GM12865 (cell line): ENCODE results near the gene PAQR4.

Experiments
- DNase-seq: peaks from one replicate; pipeline ENCODE4 v3.0.0; 2010; ENCODE audit warnings: low read depth
- H3K4me3 ChIP-seq: 2 replicates; pipeline ENCODE4 v1.5.1; 2011; ENCODE audit warnings: mild to moderate bottlenecking, low read depth, low read length, control low read depth
- CTCF ChIP-seq: IDR thresholded peaks from 2 replicates; pipeline ENCODE4 v1.5.1; 2011; ENCODE audit warnings: low read length, control low read depth, low read depth, inconsistent platforms; ENCODE audit not compliant: insufficient read depth; ENCODE audit errors: missing control alignments

Gene PAQR4

DNA sequence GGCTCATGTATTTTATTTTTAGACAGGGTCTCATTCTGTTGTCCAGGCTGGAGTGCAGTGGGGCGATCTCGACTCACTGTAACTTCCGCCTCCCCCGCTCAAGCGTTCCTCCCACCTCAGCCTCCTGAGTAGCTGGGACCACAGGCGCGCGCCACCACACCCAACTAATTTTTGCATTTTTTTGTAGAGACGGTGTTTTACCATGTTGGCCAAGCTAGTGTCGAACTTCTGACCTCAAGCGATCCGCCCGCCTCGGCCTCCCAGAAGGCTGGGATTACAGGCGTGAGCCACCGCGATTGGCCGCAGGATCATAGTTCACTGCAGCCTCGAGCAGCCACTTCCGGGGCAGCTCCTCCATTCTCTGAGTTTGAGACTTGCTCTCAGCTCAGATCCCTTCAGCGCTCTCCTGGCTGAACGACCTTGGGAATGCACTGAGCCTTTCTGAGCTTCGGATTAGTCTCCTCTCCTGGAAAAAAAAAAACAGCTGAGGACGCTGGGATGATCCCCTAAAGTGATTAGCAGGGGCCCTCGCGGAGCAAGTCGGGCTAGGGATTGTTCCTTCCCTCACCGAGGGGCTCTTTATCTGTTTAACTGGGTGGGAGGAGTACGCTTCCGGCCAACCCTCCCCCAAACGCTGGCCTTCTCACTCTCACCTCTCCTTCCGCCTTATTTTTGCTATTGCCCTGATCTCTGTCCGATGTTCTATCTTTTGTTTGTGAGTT is 12.2 kb downstream of the PAQR4 start:
- TF ChIP-seq CTCF, result no peak
- peak overlapping the region; percentile 97 for H3K4me3 ChIP-seq
- DNase-seq, result no peak

DNA sequence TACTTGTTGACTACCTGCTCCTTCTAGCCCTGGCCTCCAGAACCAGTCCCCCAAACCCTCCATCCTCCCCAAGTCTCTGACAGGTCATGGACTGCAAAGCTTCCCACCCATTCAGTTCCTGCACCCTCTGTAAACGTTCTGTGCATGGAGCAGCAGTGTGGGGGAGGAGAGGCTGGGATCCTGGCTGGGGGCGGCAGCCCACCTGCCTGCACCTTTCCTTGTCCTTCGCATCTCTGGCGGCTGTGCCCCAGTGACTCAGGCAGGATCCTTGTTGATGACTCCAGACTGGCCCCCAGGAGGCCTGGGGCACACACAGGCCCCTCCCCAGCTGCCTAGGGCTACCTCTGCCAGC is 12.7 kb downstream of the PAQR4 start:
- H3K4me3 ChIP-seq, result no peak overlapping the region
- TF ChIP-seq CTCF, result no peak
- DNase-seq, result no peak

DNA sequence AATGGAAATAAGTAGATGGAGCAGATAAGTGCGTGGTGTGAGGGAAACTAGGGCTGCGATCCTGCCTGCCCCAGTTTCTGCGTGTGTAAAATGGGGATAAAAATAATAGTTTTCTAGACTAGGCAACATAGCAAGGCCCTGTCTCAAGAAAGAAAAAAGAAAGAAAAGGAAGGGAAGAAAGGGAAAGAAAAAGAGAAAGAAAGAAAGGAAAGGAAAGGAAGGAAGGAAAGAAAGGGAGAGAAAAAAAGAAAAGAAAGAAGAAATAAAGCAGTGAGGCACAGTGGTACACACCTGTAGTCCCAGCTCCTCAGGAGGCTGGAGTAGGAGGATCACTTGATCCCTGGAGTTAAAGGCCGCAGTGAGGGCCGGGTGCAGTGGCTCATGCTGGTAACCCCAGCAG is 13.3 kb downstream of the PAQR4 start:
- no peak for DNase-seq
- no peak for TF ChIP-seq CTCF
- H3K4me3 ChIP-seq, result no peak overlapping the region

- no peak overlapping the region for H3K4me3 ChIP-seq
- DNase-seq, result peak; percentile 62
- peak; percentile 84 for TF ChIP-seq CTCF
Observed at GRCh38 chr16:2983706-2984136, 14.6 kb downstream of the PAQR4 start.

GRCh38 chr16:2985462-2985861 is 16.3 kb downstream of the PAQR4 start:
- no peak for TF ChIP-seq CTCF
- DNase-seq, result no peak
- no peak overlapping the region for H3K4me3 ChIP-seq

- DNase-seq, result no peak
- no peak overlapping the region for H3K4me3 ChIP-seq
Observed at GRCh38 chr16:2985893-2986355, 16.8 kb downstream of the PAQR4 start.

More at GRCh38 chr16:2985893-2986355, 16.8 kb downstream of the PAQR4 start:
- TF ChIP-seq CTCF, result no peak
